ENCODE measurements around the gene TEX53. TPM values are rescaled to one million over a fixed set of nuclear protein-coding genes. Genes with fewer than 3 reads are reported as not detected.

Gene TEX53
- not detected in 2 replicates for polyA plus RNA-seq (2014; cell fraction: cytosol; rRNA removed)
- not detected in 2 replicates for polyA plus RNA-seq (2014; cell fraction: nucleus; rRNA removed)

- DNase-seq (ENCODE audit: low spot score): no peak
These were observed at the start of gene TEX53 for GRCh38 chr9:114657705-114658104. TSS of gene TEX53 (minus strand) at chr9:114657805. CDS start at chr9:114657774, 31 bp downstream.

- no peak for DNase-seq (ENCODE audit: low spot score)
These were observed 49.1 kb upstream of the TEX53 start for GRCh38 chr9:114706711-114707110.

- DNase-seq (ENCODE audit: low spot score): no peak
These were observed 44.4 kb upstream of the TEX53 start for GRCh38 chr9:114701988-114702387.

- no peak for DNase-seq (ENCODE audit: low spot score)
These were observed 40.3 kb upstream of the TEX53 start for GRCh38 chr9:114697951-114698351.

- no peak for DNase-seq (ENCODE audit: low spot score)
These were observed 39.4 kb upstream of the TEX53 start for GRCh38 chr9:114696814-114697544.

- no peak for DNase-seq (ENCODE audit: low spot score)
These were observed 38.3 kb upstream of the TEX53 start for GRCh38 chr9:114695948-114696347.

- DNase-seq (ENCODE audit: low spot score): no peak
These were observed 37.2 kb upstream of the TEX53 start for GRCh38 chr9:114694719-114695269.

- no peak for DNase-seq (ENCODE audit: low spot score)
These were observed 36.5 kb upstream of the TEX53 start for GRCh38 chr9:114694146-114694545.

GRCh38 chr9:114693248-114693855, 35.7 kb upstream of the TEX53 start:
- DNase-seq (ENCODE audit: low spot score): no peak

GRCh38 chr9:114691956-114692295, 34.3 kb upstream of the TEX53 start:
- DNase-seq (ENCODE audit: low spot score): no peak

- no peak for DNase-seq (ENCODE audit: low spot score)
These were observed 33.7 kb upstream of the TEX53 start for GRCh38 chr9:114691046-114691955.

- no peak for DNase-seq (ENCODE audit: low spot score)
These were observed 32.7 kb upstream of the TEX53 start for GRCh38 chr9:114690308-114690707.

- DNase-seq (ENCODE audit: low spot score): no peak
These were observed 32.2 kb upstream of the TEX53 start for GRCh38 chr9:114689813-114690212.

GRCh38 chr9:114688909-114689610, 31.5 kb upstream of the TEX53 start:
- no peak for DNase-seq (ENCODE audit: low spot score)

- no peak for DNase-seq (ENCODE audit: low spot score)
These were observed 30.8 kb upstream of the TEX53 start for GRCh38 chr9:114688379-114688778.

- DNase-seq (ENCODE audit: low spot score): no peak
These were observed 29.4 kb upstream of the TEX53 start for GRCh38 chr9:114687034-114687433.

- DNase-seq (ENCODE audit: low spot score): no peak
These were observed 28.3 kb upstream of the TEX53 start for GRCh38 chr9:114685951-114686350.

- no peak for DNase-seq (ENCODE audit: low spot score)
These were observed 26.4 kb upstream of the TEX53 start for GRCh38 chr9:114684036-114684435.

GRCh38 chr9:114682846-114683245, 25.2 kb upstream of the TEX53 start:
- DNase-seq (ENCODE audit: low spot score): no peak

GRCh38 chr9:114681594-114682332, 24.2 kb upstream of the TEX53 start, which contains the start of gene TEX48:
TSS of gene TEX48 (minus strand) at chr9:114682192. CDS start at chr9:114671723, 10,469 bp downstream.
- DNase-seq (ENCODE audit: low spot score): peak; percentile 46

All from SK-N-DZ (cell line).